GM19099 (cell line): ENCODE data around the gene PGLYRP2.

ENCODE experiments used
- POLR2A ChIP-seq: IDR thresholded peaks from 3 replicates; pipeline ENCODE4 v1.6.1; 2011; ENCODE audit warnings: low read depth; ENCODE audit not compliant: insufficient read length; ENCODE audit errors: extremely low read depth

Gene PGLYRP2

DNA sequence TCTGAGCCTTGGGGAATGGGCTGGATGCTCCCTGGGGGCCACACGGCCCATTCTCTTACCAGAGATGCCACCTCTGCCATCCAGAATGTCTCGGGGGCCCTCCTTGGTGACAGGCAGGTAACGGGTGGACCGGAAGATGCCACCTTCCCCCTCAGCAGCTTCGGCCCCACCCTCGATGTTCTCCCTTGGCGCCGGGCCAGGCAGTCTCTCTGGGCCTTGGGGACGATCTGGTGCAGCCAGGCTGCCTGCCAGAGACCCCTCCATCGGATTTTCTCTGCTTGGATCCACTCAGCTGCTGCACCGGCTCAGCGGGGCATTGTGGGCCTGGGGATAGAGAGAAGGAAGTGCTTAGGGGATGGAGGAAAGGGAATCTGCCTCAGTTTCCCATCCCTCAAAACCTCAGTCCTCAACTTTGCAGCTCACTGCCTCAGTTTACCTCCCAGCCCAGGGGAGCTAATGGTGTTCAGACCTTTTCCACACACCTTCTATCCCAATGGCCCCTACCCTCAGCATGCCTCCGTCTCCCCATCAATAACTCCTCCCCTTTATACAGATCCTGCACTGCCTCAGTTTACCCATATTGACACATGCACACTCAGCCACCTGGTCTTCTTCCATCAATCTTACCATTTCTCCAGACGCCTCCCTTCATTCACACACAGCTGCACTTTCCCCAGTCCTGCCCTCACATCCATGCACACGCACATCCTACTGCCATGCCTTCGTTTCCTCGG, 31.1 kb downstream of the PGLYRP2 start:
- TF ChIP-seq POLR2A: no peak

DNA sequence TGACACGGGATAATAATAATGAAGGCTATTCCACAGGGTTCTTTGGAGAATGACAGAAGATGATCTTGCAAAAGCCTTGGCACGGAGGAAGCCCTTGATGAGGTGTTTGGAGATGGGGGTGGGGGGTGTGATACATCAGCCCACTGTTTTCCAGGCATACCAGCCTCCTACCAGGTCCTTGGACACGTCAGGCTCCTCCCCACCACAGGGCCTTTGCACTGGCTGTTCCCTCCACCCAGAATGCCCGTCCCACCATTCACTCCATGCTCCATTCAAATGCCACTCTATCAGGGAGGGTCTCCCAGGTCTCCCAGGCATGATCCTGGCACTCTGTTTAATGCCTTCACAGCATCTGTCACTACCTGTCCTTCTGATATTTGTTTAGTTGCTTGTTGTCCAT, 32.2 kb downstream of the PGLYRP2 start:
- no peak for TF ChIP-seq POLR2A

DNA sequence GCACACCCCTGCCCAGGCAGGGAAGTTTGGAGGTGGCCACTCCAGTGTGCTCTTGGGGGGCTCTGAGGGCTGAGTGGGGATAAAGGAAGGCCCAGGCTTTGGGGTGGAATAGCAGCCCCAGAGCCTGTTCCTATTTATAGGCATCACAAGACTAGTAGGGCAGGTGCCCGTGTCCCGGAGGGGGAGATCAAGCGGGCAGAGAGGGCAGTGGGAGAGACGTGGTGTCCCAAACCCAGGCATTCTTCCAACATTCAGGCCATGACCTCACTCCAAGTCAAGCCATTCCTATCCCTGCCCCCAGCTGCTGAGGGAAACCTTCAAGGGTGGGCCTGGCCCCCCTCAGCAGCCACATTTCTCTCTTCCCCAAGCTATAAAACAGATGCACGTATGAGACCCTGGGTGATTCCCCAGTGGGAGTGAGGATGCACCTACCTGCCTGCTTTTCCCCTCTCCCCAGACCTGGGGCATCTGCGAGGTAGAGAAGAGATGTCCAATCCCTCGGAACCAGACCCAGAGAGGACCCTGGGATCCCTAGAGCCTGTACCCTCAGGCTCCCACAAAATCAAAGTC, 33.4 kb downstream of the PGLYRP2 start:
- TF ChIP-seq POLR2A: no peak

DNA sequence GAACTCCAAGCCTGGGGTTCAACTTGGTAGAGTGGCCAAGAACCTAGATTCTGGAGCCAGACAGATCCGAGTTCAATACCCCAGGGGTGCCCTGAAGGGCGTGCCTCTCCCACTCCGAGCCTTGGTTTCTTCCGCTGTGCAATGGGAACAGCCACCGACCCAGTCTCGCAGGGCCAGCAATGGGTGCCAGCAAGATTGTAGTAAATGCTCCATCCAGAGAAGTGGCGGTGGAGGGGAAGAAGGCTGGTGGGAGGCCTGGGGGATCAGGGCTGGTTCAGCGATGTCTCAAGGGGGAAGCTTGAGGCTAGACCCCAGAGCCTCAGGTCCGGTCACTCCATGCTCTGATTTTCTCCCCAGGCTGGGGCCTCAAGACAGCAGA, 34.1 kb downstream of the PGLYRP2 start:
- TF ChIP-seq POLR2A: no peak

DNA sequence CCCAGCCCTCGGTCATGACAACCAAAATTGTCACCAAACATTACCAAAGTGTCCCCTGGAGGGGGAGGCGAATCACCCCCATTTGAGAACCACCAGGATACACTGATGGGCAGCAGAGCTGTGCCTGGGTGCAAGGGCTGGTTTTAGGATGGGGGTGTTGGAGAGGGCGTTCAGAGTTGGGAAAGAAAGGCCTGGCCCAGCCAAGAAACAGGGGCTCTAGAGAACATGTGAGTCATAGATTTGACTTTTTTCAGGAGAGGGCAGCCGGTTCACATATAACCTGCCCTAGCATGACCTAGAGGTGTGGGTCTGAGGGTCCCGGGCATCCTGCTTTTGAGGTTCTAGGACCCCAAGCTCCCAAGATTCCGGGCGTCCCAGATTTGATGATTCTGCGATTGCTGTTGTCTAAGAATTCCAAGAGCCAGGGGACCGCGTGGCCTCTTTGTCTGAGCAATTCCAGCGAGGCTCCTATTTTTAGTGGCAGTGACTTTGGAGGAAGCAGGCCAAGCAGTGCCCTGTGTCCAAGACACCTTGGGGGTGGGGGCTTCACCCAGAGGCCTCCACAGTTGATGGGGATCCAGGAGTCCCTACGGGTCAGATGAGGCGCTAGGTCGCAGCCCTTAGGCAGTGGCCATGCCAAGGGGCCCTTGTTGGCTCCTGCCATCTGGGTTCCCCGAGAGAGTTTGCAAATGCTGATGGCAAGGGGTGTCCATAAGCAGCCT, 34.6 kb downstream of the PGLYRP2 start:
- no peak for TF ChIP-seq POLR2A

DNA sequence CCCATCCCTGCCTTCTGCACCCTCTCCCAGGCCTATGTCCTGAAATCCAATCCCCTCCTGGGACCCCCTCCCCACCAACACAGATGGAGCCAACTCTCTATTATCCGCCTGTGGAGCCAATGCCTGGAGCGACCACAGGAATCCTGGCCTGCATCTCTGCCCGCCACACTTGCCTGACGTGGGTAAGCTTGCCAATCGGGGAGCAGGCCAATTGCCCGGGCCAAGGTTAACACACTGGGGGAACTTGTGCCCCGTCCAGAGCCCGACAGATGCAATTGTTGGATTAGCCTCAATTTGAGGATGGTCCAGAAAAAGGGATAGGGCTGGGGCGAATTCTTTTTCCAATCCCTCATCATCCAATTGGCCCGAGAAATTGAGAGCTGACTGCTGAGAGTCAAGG, 35.5 kb downstream of the PGLYRP2 start:
- TF ChIP-seq POLR2A: no peak

DNA sequence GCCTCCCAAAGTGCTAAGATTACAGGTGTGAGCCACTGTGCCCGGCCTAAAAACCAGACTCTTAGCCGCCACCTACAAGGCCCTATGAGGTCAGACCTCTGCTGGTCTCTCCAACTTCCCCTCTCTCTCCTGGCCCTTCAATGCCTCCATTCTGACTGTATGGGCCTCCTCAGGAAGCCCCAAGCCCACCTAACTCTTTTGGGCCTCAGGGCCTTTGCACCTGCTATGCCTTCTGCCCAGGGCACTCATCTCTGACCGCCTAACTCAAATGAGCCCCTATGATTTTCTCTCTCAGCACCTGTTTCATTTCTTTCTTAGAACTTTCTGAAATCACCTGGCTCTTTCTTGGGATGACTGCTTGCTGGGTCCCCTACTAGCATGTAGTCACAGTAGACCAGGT, 36.0 kb downstream of the PGLYRP2 start:
- no peak for TF ChIP-seq POLR2A

DNA sequence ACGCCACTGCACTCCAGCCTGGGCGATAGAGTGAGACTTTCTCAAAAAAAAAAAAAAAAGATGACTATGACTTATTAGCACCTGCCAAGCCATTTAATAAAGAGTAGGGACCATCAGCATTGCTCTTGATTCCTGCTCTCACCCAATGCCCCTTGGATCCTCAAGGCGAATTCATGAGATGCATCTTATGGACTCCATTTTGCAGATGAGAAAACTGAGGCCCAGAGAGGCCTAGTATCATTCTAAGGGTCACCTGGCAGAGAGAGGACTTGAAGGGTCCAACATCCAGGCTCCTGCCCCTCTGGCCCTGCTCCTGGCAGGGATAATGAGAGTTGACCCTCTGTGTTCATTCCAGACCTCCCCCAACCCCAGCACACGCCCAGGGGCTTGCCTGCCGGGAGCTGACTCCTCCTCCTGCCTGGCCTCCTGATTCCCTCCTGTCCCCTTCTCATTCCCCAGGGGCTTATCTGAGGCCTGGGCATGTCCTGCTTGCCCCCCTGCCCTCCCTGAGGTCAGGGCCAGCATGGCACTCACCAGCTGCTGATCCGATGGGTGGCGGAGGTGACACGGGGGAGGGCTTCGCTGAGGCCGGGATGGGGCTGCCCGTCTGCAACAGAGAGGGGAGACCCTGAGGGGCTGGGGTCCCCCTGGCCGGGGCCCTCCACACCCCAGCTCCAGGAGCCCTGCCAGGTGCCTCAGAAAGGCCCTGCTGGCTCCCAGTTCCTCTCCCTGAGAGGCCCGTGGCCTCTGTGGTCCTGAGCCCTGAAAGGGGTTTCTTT, 37.0 kb downstream of the PGLYRP2 start:
- TF ChIP-seq POLR2A: no peak

DNA sequence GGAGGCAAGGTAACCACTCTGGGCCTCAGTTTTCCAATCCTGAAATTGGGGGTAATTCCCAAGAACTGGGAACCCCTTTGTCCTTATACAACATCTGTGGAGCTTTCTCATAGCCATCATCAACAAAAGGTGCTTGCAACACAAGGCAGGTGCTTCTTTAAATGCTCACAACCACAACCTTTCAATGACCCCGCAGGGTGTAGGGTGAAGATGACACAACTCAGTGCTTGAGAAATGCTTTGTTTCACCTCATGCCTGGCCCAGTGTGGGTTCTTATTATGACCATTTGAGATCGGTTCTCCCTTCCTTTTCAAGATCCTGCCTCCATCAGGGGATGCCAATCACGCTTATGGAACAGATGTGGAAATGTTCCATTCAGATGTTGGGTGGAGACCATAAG, 38.0 kb downstream of the PGLYRP2 start:
- no peak for TF ChIP-seq POLR2A

DNA sequence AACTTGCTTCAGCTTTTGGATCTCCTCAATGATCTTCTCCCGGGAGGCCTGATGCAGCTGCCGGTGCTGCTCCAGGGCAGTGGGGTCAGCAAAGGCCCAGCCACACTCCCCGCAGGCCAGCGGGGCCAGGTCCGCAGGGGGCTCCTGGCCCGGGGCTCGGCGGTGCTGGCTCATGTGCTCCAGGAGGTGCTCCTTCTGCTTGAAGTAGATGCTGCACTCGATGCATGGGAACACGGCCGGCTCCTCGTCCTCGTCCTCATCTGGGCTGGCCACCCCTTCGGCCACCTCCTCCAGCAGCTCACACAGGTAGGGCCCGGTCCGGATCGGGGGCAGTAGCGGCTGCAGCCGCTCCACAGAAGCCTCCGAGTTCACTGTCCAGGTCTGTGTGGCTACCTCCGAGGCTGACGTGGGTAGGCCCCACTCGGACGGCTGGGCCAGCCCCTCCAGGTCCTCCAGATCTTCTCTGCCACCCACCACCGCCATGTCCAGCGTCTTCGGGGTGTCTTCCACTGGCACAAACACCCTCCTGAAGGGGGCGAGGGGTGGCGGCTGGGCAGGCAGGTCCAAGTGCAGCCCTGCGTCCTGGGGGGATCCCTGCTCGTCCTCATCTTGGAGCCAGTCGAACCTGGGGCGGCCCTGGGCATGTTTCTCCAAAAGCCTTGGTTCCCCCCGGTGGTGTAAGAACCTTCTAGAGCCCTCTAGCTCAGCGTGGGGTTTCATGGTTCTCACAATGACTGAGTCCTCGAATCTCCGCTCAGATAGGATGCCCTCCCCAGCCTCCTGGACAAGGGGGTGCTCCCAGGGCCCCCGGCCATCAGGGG, 39.3 kb downstream of the PGLYRP2 start:
- TF ChIP-seq POLR2A: no peak

DNA sequence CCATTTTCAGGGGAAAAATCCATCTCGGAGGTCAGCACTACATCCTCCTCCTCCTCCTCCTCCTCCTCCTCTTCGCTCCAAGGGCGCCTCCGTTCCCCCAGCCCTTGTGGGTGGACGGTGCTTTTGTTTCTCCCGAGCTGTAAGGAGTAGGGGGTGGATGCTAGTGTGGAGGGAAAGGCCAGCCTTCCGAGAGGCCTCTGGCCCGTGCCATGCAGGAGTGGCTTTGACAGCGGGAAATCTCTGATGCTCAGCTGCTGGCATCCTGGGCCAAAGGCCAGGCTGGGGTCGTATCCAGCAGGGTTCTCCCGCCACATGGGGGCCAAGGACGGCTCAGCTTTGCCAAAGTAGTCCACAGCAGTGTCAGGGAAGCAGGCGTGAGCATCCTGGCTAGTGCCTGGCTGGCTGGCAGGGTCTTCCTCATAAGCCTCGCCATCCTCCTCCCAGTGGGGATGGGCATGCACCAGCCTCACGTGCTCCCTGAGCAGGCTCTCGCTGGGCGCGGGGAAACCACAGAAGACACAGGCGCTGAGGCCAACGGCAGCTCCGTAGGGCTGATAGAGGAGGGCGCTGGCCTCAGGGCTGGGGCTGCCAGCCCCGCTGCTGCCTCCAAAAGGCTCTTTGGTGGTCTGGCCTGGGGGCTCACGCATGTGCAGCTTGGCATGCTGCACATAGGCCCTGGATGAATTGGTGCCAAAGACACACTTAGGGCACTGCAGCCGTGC, 40.1 kb downstream of the PGLYRP2 start:
- no peak for TF ChIP-seq POLR2A

DNA sequence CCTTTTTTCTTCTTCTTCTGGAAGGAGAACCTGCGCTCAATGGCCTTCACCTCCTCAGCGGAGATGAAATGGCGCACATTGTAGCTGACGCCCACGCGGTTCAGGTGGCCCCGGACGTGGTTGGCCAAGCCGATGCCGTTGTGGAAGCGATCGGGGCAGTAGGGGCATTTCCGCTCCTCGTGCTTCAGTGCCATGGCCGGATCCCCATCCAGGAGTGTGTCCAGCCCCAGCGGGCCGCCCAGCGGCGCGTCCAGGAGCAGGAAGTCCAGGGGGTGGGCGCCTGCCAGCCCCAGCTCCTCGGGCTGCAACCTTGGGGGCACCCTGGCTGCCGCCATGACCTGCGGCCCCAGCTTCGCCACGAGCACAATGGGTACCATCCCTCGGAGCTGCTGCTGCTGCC, 40.7 kb downstream of the PGLYRP2 start:
- no peak for TF ChIP-seq POLR2A

DNA sequence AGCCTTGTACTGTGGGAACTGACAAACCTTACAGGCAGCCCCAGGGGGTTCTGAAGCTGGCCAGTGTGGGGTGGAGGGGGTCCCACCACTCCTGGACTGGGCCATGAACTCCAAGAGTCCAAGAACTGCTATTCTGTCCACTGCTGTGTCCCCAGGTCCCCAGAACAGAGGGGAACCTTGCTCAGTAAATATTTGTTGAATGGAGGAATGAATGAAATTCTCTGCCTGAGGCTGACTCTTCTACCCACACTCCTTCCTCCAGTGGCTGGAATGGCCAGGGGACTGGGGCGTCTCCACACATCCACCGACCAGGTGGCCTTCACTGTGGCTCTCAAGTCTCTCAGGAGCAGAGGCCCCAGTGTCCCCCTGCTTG, 41.2 kb downstream of the PGLYRP2 start:
- no peak for TF ChIP-seq POLR2A
